HG02870 (cell line): ENCODE data around the gene BABAM1.
A peak's percentile ranks its signal among the peaks of the same experiment; 100 is the strongest.
"Not testable (repeated sequence)": the region's sequence is repeated elsewhere in the genome, so short reads cannot be mapped to it uniquely, and the experiment has no call there.

Experiments used
- ATAC-seq: cut with Tn5 transposase; IDR thresholded peaks from one replicate; pipeline ENCODE4 v1.9.1; 2021; ENCODE audit warnings: mild to moderate bottlenecking, moderate library complexity; ENCODE audit not compliant: unreplicated experiment

The BABAM1 gene

GRCh38 chr19:17266589-17266974, 661 bp upstream of the BABAM1 start:
- ATAC-seq = no peak

GRCh38 chr19:17268754-17269153, 1.5 kb downstream of the BABAM1 start:
- no peak for ATAC-seq

GRCh38 chr19:17274892-17275291, 7.6 kb downstream of the BABAM1 start:
- ATAC-seq = not testable (repeated sequence)

GRCh38 chr19:17275441-17276175, 8.4 kb downstream of the BABAM1 start:
- no peak for ATAC-seq

DNA sequence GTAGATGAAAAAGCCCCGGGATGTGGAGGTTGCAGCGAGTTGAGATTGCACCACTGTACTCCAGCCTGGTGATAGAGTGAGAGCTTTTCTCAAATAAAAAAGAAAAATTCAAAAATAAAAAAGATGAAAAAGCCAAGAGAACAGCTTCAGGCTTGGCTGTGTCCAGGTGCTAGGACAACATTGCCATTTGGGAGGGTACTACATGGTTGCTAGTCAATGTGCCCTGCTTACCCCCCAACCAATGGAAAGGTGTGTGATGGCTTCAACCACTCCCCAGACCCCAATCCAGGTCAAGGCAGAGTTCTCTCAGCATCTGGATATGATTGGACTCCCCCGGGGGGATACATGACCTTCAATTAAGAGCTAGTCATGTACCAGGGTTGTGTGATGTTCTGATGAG, 12.2 kb downstream of the BABAM1 start:
- no peak for ATAC-seq

DNA sequence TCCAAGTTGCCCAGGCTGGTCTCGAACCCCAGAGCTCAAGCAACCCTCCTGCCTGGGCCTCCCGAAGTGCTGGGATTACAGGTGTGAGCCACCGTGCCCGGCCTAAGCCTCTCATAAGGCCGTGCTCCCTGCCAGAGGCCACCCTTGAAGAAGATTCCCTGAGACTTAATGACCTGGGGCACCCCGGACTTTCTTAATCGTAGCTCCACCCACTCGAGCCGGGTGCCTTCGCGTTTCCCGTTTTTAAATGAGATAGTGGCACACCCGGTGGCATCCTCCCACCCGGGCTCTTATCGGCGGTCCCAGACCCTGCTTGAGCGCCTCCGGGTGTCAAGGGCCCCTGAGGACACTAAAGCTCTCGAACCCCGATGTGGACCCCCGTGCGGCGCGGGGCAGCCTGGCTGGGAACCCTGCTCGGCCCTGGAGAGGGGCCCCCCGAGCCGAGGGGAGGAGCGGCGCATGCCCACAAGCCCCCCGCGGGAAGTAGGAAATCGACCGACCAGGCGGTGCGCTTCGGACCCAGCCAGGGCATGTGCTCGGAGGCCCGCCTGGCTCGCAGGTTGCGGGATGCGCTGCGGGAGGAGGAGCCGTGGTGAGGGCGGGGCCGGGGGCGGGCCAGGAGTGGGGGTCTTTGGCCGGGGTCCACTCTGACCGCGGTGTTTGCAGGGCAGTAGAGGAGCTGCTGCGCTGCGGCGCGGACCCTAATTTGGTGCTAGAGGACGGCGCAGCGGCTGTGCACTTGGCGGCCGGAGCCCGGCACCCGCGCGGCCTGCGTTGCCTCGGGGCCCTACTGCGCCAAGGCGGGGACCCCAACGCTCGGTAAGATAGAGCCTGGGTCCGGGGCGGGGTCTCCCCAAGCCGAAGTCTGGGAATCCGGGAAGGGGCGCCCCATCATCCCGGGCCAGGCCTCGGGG, 14.4 kb downstream of the BABAM1 start, which contains the start of gene ANKLE1:
Gene ANKLE1, plus strand, starts transcription at position 511 of the 914 bp plus-strand sequence. Its CDS starts 20 bp downstream, at position 531.
- no peak for ATAC-seq

DNA sequence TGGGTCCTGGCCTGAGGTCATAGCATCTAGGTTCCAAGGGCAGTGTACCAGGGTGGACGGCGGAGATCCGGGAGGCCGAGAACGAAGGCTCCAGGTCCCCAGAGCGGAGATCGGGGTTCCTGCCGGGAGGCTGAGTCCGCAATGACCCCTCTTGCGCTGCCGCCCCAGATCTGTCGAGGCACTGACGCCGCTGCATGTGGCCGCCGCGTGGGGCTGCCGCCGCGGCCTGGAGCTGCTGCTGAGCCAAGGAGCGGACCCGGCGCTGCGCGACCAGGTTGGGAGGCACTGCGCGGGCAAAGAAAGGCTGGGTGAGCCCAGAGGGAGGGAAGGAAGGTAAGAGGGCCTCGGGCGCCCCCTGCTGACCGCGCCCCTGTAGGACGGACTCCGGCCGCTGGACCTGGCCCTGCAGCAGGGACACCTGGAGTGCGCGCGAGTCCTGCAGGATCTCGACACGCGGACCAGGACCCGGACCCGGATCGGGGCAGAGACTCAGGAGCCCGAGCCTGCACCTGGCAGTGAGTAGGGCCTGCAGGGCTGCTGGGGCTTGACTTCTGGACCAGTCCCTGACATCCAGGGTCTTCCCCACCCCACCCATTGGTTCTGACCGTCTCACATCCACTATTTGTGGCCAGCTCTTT, 15.4 kb downstream of the BABAM1 start:
- no peak for ATAC-seq

DNA sequence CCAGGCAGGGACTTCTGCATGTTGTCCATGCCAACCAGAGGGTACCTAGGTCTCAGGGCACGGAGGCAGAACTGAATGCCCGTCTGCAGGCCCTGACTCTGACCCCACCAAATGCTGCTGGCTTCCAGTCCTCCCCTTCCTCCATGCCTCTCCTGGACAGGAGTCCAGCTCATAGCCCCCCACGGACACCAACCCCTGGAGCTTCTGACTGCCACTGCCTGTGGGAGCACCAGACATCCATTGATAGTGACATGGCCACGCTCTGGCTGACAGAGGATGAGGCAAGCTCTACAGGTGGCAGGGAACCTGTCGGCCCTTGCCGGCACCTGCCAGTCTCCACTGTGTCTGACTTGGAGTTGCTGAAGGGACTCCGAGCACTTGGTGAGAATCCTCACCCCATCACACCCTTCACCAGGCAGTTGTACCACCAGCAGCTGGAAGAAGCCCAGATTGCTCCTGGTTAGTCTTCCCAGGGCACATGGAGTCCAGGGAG, 16.3 kb downstream of the BABAM1 start:
- ATAC-seq = no peak

GRCh38 chr19:17285415-17286135, 18.3 kb downstream of the BABAM1 start:
- ATAC-seq = no peak

- ATAC-seq = no peak
These were observed 19.0 kb downstream of the BABAM1 start for GRCh38 chr19:17286263-17286662.

DNA sequence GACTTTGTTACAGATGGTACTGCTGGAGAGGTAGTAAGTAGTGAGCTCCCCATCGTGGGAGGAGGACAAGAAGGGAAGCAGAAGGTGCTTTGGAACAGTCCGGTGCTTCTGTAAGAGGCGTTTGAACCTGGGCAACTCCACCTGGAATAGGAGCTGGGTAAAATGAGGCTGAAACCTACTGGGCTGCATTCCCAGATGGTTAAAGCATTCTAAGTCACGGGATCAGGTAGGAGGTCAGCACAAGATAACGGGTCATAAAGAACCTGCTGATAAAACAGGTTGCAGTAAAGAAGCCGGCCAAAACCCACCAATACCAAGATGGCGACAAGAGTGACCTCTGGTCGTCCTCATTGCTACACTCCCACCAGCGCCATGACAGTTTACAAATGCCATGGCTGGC, 19.5 kb downstream of the BABAM1 start:
- ATAC-seq = no peak

GRCh38 chr19:17289489-17289888, 22.2 kb downstream of the BABAM1 start:
- no peak for ATAC-seq

DNA sequence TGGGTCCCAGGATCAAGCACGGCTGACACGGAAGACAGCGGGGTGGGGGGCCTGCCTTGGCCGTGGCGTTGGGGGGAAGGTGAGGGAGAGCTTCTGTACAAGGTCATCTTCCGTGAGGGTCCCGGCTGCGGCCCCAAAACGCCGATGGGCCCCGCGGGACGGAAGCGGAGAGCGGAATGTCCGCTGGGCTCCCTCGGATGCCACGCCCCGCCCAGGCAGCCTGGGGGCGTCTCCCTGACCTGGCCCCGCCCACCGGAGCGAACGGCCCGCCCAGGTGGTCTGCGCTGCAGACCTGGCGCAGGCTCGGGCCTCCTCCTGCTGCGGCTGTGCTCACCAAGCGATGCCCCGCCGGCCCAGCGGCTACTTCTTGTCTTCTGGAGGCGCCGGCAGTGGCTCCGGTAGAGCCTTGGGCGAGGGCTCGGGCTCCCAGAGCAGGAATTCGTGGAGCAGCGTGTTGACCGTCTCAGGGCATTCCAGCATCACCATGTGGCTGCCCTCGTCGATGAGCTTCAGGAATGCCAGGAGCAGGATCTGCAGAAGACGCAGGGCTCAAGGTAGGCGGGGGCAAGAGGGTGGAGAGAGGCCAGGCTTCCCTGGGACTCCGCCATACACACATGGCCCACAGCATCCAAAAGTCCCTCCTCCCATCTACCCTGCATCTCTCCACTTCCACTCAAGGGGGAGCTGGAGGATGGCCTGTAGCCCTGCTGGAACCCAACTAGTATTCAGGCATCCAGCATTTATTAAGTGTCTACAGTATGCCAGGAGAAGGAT, 25.2 kb downstream of the BABAM1 start:
- ATAC-seq = peak; percentile 69

GRCh38 chr19:17293605-17294004, 26.4 kb downstream of the BABAM1 start:
- ATAC-seq = no peak

- ATAC-seq = no peak
These were observed 27.0 kb downstream of the BABAM1 start for GRCh38 chr19:17294051-17294891.

DNA sequence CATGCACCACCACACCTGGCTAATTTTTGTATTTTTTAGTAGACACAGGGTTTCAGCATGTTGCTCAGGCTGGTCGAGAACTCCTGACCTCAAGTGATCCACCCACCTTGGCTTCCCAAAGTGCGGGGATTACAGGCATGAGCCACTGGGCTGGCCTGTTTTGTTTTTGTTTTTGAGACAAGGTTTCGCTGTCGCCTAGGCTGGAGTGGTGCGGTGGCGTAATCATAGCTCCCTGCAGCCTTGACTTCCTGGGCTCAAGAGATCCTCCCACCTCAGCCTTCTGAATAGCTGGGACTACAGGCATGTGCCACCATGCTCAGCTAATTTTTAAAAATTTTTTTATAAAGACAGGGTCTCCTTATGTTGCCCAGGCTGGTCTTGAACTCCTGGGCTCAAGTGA, 28.3 kb downstream of the BABAM1 start:
- not testable (repeated sequence) for ATAC-seq

- no peak for ATAC-seq
These were observed 29.0 kb downstream of the BABAM1 start for GRCh38 chr19:17296273-17296672.

GRCh38 chr19:17296976-17297375, 29.7 kb downstream of the BABAM1 start:
- no peak for ATAC-seq
